GM10847 (cell line): ENCODE data around the gene NTM.

Source experiments
- POLR2A ChIP-seq: IDR thresholded peaks from 2 replicates; pipeline ENCODE4 v1.6.1; 2011; ENCODE audit not compliant: insufficient read length; ENCODE audit errors: extremely low read depth

Gene NTM

GRCh38 chr11:131854391-131854790 lies 484.0 kb downstream of the NTM start:
- TF ChIP-seq POLR2A, result no peak

GRCh38 chr11:131855320-131855719 lies 484.9 kb downstream of the NTM start:
- TF ChIP-seq POLR2A, result no peak

- no peak for TF ChIP-seq POLR2A
Observed at GRCh38 chr11:131857246-131857645, 486.8 kb downstream of the NTM start.

- TF ChIP-seq POLR2A, result no peak
Observed at GRCh38 chr11:131858505-131858904, 488.1 kb downstream of the NTM start.

GRCh38 chr11:131859538-131860210 lies 489.3 kb downstream of the NTM start:
- TF ChIP-seq POLR2A, result no peak

- TF ChIP-seq POLR2A, result no peak
Observed at GRCh38 chr11:131864228-131864627, 493.8 kb downstream of the NTM start.

- TF ChIP-seq POLR2A, result no peak
Observed at GRCh38 chr11:131865860-131866259, 495.4 kb downstream of the NTM start.

- no peak for TF ChIP-seq POLR2A
Observed at GRCh38 chr11:131866535-131867400, 496.4 kb downstream of the NTM start.

- no peak for TF ChIP-seq POLR2A
Observed at GRCh38 chr11:131867457-131868257, 497.2 kb downstream of the NTM start.

- TF ChIP-seq POLR2A, result no peak
Observed at GRCh38 chr11:131868629-131869507, 498.5 kb downstream of the NTM start.

GRCh38 chr11:131870305-131870704 lies 499.9 kb downstream of the NTM start:
- TF ChIP-seq POLR2A, result no peak

GRCh38 chr11:131871006-131871405 lies 500.6 kb downstream of the NTM start:
- TF ChIP-seq POLR2A, result no peak

GRCh38 chr11:131874070-131874469 lies 503.7 kb downstream of the NTM start:
- no peak for TF ChIP-seq POLR2A

GRCh38 chr11:131875611-131876010 lies 505.2 kb downstream of the NTM start:
- no peak for TF ChIP-seq POLR2A

GRCh38 chr11:131877246-131877942 lies 507.0 kb downstream of the NTM start:
- no peak for TF ChIP-seq POLR2A

GRCh38 chr11:131880316-131880715 lies 509.9 kb downstream of the NTM start:
- TF ChIP-seq POLR2A, result no peak
